ENCODE results near the gene PRPF6.

DNA sequence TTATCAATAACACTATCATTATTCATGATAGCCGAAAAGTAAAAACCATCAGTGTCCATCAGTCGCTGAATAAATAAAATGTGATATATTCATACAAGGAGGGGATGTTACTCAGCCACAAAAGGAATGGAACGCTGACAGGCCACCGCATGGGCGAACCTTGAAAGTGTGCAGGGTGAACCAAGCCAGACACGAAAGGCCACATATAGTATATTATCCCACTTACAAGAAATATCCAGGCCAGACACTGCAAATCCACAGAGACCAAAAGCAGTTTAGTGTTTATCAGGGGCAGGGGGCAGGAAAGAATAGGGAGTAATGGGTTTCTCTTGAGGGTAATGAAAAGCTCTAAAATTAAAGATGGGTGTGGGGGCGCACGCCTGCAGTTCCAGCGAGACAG, 62.8 kb downstream of the PRPF6 start:
- TF ChIP-seq, protein P1, sequence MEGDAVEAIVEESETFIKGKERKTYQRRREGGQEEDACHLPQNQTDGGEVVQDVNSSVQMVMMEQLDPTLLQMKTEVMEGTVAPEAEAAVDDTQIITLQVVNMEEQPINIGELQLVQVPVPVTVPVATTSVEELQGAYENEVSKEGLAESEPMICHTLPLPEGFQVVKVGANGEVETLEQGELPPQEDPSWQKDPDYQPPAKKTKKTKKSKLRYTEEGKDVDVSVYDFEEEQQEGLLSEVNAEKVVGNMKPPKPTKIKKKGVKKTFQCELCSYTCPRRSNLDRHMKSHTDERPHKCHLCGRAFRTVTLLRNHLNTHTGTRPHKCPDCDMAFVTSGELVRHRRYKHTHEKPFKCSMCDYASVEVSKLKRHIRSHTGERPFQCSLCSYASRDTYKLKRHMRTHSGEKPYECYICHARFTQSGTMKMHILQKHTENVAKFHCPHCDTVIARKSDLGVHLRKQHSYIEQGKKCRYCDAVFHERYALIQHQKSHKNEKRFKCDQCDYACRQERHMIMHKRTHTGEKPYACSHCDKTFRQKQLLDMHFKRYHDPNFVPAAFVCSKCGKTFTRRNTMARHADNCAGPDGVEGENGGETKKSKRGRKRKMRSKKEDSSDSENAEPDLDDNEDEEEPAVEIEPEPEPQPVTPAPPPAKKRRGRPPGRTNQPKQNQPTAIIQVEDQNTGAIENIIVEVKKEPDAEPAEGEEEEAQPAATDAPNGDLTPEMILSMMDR (IDR thresholded peaks at IDR 0.05) = no peak
- no peak for TF ChIP-seq EZH2 (IDR thresholded peaks at IDR 0.05; ENCODE audit: borderline replicate concordance, insufficient read depth, low read depth, low read length, poor library complexity, severe bottlenecking)
